ENCODE measurements around the gene CCL22. TPM values are rescaled to one million over a fixed set of nuclear protein-coding genes. Genes with fewer than 3 reads are reported as not detected.

Gene CCL22
- total and polyA plus RNA-seq, 2 donors (not counting 3 experiments of a cell fraction or from before 2014, with no cell fraction given) = not detected

DNA sequence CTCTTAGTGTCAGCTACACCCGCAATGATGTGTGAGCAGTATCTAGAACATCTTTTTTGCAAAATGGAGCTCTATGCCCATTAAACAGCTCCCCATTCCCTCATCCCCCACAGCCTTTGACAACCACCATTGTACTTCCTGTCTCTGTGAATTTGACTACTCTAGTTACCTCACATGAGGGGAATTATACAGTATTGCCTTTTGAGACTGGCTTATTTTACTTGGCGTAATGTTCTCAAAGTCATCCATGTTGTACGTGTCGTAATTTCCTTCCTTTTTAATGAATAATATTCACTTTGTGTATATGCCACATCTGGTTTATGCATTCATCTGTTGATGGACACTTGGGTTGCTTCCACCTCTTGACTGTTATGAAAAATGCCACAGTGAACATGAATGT, 23.2 kb upstream of the CCL22 start:
- dilution Hi-C loops (cut with MboI; ENCODE audit: extremely low pct_ligation_motif_present, low sequenced_read_pairs) (no loop called here), intact Hi-C loops (cut with micrococcal nuclease) (loop anchor here (1.0 kb wide), 1 partner anchor 19 kb away; no protein-coding TSS in a partner anchor)
- no peak overlapping the region for H3K9ac ChIP-seq (replicated peaks; ENCODE audit: extremely low read depth, insufficient read depth, low read length)
- H3K4me3 ChIP-seq (replicated peaks in 1 of 3; ENCODE audit: insufficient read depth in 1 of 3, low read depth in 1 of 3, low read length in 3 of 3) = no peak overlapping the region
- peak overlapping the region; percentile 25 for H3K4me2 ChIP-seq (ENCODE audit: insufficient read depth, low read length)
- peaks cover 10% of the 10 kb centered on the region for H3K4me1 ChIP-seq (ENCODE audit: control insufficient read depth, extremely low read depth, insufficient read depth, low read length)
- H2AFZ ChIP-seq (ENCODE audit: low read depth, low read length) = peak overlapping the region; percentile 49
- peaks cover 2% of the 10 kb centered on the region in 2 experiments for H3K27me3 ChIP-seq (ENCODE audit: control insufficient read depth in 2 of 2, insufficient read depth in 2 of 2, low read length in 2 of 2)
- BruUV-seq (replicated peaks) = no TSS peak
- TF ChIP-seq JUN (IDR thresholded peaks at IDR 0.05; ENCODE audit: borderline replicate concordance, insufficient read depth, insufficient read length, low read depth) = peak; percentile 44
- TF ChIP-seq EZH2 (IDR thresholded peaks at IDR 0.05; ENCODE audit: borderline replicate concordance, low read depth, low read length, severe bottlenecking) = no peak
- TF ChIP-seq, protein P1, sequence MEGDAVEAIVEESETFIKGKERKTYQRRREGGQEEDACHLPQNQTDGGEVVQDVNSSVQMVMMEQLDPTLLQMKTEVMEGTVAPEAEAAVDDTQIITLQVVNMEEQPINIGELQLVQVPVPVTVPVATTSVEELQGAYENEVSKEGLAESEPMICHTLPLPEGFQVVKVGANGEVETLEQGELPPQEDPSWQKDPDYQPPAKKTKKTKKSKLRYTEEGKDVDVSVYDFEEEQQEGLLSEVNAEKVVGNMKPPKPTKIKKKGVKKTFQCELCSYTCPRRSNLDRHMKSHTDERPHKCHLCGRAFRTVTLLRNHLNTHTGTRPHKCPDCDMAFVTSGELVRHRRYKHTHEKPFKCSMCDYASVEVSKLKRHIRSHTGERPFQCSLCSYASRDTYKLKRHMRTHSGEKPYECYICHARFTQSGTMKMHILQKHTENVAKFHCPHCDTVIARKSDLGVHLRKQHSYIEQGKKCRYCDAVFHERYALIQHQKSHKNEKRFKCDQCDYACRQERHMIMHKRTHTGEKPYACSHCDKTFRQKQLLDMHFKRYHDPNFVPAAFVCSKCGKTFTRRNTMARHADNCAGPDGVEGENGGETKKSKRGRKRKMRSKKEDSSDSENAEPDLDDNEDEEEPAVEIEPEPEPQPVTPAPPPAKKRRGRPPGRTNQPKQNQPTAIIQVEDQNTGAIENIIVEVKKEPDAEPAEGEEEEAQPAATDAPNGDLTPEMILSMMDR (IDR thresholded peaks at IDR 0.05; ENCODE audit: extremely low read depth in 1 of 2, insufficient read depth in 1 of 2, low read depth in 1 of 2, low read length in 2 of 2) = no peak
- no peak for TF ChIP-seq FOS (IDR thresholded peaks at IDR 0.05; ENCODE audit: borderline replicate concordance, insufficient read depth, low read length)
- TF ChIP-seq, protein P2, sequence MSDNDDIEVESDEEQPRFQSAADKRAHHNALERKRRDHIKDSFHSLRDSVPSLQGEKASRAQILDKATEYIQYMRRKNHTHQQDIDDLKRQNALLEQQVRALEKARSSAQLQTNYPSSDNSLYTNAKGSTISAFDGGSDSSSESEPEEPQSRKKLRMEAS (IDR thresholded peaks at IDR 0.05; ENCODE audit: insufficient read depth, insufficient read length) = no peak
- no peak for TF ChIP-seq MYC (IDR thresholded peaks at IDR 0.05; ENCODE audit: low read depth, low read length)
- no peak for TF ChIP-seq POLR2A (IDR thresholded peaks at IDR 0.05; ENCODE audit: low read depth, low read length)
- TF ChIP-seq POLR2AphosphoS5 (IDR thresholded peaks at IDR 0.05; ENCODE audit: insufficient read depth, low read depth, low read length) = no peak
- peak overlapping the region; percentile 59 for H3K27ac ChIP-seq (ENCODE audit: insufficient read depth, low read depth, low read length)
- H3K9me1 ChIP-seq (replicated peaks; ENCODE audit: control insufficient read depth, extremely low read depth, insufficient read depth, low read length) = no peaks in the 10 kb centered on the region
- H3K36me3 ChIP-seq (ENCODE audit: control insufficient read depth in 2 of 2, extremely low read depth in 1 of 2, insufficient read depth in 2 of 2, low read length in 2 of 2) = no peaks in the 10 kb centered on the region
- POLR2A ChIA-PET = no interaction called here
- CTCF ChIA-PET = interaction anchor here (0.6 to 2.0 kb wide), 3 partner anchors 19 to 81 kb away, joined by 3 to 7 read pairs (median 3); no protein-coding TSS in a partner anchor
- no peaks in the 10 kb centered on the region for H4K20me1 ChIP-seq (replicated peaks; ENCODE audit: control insufficient read depth, extremely low read depth, insufficient read depth, low read length)
- no peaks in the 10 kb centered on the region for H3K9me3 ChIP-seq (replicated peaks; ENCODE audit: control insufficient read depth, insufficient read depth, low read length)
- FAIRE-seq (no peak), DNase-seq (ENCODE audit: low read depth, low spot score) (peak; percentile 74)
- no peaks in the 10 kb centered on the region for H3K79me2 ChIP-seq (ENCODE audit: control insufficient read depth, insufficient read depth, low read length)
